H9 (cell line): ENCODE results near the gene PREP. TPM values are rescaled to one million over a fixed set of nuclear protein-coding genes. Genes with fewer than 3 reads are reported as not detected.

ENCODE experiments used
- DNase-seq: peaks from one replicate; pipeline ENCODE4 v3.0.0-alpha.2; 2017
- H2AFZ ChIP-seq: one replicate; pipeline ENCODE4 v1.6.1; 2013; ENCODE audit warnings: mild to moderate bottlenecking, low read length, control low read depth, moderate library complexity
- H2AK5ac ChIP-seq: 2 replicates; pipeline ENCODE4 v1.6.1; 2013; ENCODE audit warnings: low read length, control low read depth, mixed read lengths; ENCODE audit not compliant: insufficient read length
- H2BK120ac ChIP-seq: one replicate; pipeline ENCODE4 v1.6.1; 2013; ENCODE audit warnings: low read depth, mild to moderate bottlenecking, low read length, control low read depth, inconsistent platforms; ENCODE audit not compliant: poor library complexity, severe bottlenecking
- H2BK12ac ChIP-seq: 2 replicates; pipeline ENCODE4 v1.6.1; 2013; ENCODE audit warnings: low read length, control low read depth, mixed read lengths, low read depth; ENCODE audit not compliant: insufficient read length
- H2BK15ac ChIP-seq: 2 replicates; pipeline ENCODE4 v1.6.1; 2013; ENCODE audit warnings: low read depth, low read length, control low read depth
- H2BK20ac ChIP-seq: one replicate; pipeline ENCODE4 v1.6.1; 2013; ENCODE audit warnings: low read depth, mild to moderate bottlenecking, low read length, control low read depth, inconsistent platforms; ENCODE audit not compliant: poor library complexity, severe bottlenecking
- H2BK5ac ChIP-seq: 2 replicates; pipeline ENCODE4 v1.6.1; 2013; ENCODE audit warnings: low read length, control low read depth, mixed read lengths; ENCODE audit not compliant: insufficient read length
- H3K14ac ChIP-seq: 2 replicates; pipeline ENCODE4 v1.6.1; 2013; ENCODE audit warnings: low read length, control low read depth; ENCODE audit not compliant: insufficient read depth
- H3K18ac ChIP-seq: 2 replicates; pipeline ENCODE4 v1.6.1; 2013; ENCODE audit warnings: low read depth, mild to moderate bottlenecking, mixed read lengths, low read length, control low read depth; ENCODE audit not compliant: insufficient read length
- H3K23ac ChIP-seq: 2 replicates; pipeline ENCODE4 v1.6.1; 2013; ENCODE audit warnings: low read length, control low read depth, mixed read lengths, low read depth; ENCODE audit not compliant: insufficient read length
- H3K23me2 ChIP-seq: 2 replicates; pipeline ENCODE4 v1.6.1; 2013; ENCODE audit warnings: low read depth, mild to moderate bottlenecking, mixed read lengths, low read length, control low read depth; ENCODE audit not compliant: insufficient read length, poor library complexity, severe bottlenecking
- H3K27ac ChIP-seq: 2 replicates; pipeline ENCODE4 v1.5.1; 2013; ENCODE audit warnings: low read length, control low read depth, mixed read lengths, low read depth; ENCODE audit not compliant: insufficient read length
- H3K27me3 ChIP-seq: 2 replicates; pipeline ENCODE4 v1.6.1; 2013; ENCODE audit warnings: low read length, control low read depth, inconsistent platforms; ENCODE audit not compliant: insufficient read depth
- H3K4ac ChIP-seq: 2 replicates; pipeline ENCODE4 v1.6.1; 2013; ENCODE audit warnings: low read depth, mild to moderate bottlenecking, control low read depth, inconsistent platforms, low read length, moderate library complexity
- H3K4me1 ChIP-seq: 2 replicates; pipeline ENCODE4 v1.6.1; 2013; ENCODE audit warnings: low read length, control low read depth, inconsistent platforms; ENCODE audit not compliant: insufficient read depth
- H3K4me2 ChIP-seq: 2 replicates; pipeline ENCODE4 v1.6.1; 2013; ENCODE audit warnings: low read length, control low read depth, mixed read lengths; ENCODE audit not compliant: insufficient read length, insufficient read depth
- H3K56ac ChIP-seq: 2 replicates; pipeline ENCODE4 v1.6.1; 2013; ENCODE audit warnings: low read depth, mild to moderate bottlenecking, mixed read lengths, low read length, control low read depth; ENCODE audit not compliant: insufficient read length
- H3K79me1 ChIP-seq: 2 replicates; pipeline ENCODE4 v1.6.1; 2013; ENCODE audit warnings: low read depth, mild to moderate bottlenecking, moderate library complexity, low read length, control low read depth, inconsistent platforms; ENCODE audit not compliant: insufficient read depth, poor library complexity, severe bottlenecking
- H3K79me2 ChIP-seq: 2 replicates; pipeline ENCODE4 v1.6.1; 2013; ENCODE audit warnings: low read length, control low read depth, inconsistent platforms; ENCODE audit not compliant: insufficient read depth
- H3K9ac ChIP-seq: 2 replicates; pipeline ENCODE4 v1.6.1; 2013; ENCODE audit warnings: low read length, control low read depth, mixed read lengths; ENCODE audit not compliant: insufficient read length; ENCODE audit errors: extremely low read depth
- H3K9me3 ChIP-seq: one replicate; pipeline ENCODE4 v1.6.1; 2013; ENCODE audit warnings: low read depth, low read length, inconsistent platforms; ENCODE audit not compliant: control insufficient read depth
- H3T11ph ChIP-seq: one replicate; pipeline ENCODE4 v1.6.1; 2013; ENCODE audit warnings: mild to moderate bottlenecking, low read length, control low read depth, inconsistent platforms
- H4K20me1 ChIP-seq: one replicate; pipeline ENCODE4 v1.6.1; 2013; ENCODE audit not compliant: control insufficient read depth, insufficient read length, insufficient read depth
- H4K5ac ChIP-seq: 2 replicates; pipeline ENCODE4 v1.6.1; 2013; ENCODE audit warnings: low read depth, mild to moderate bottlenecking, mixed read lengths, low read length, control low read depth; ENCODE audit not compliant: insufficient read length
- H4K8ac ChIP-seq: replicated peaks from 2 replicates; pipeline ENCODE4 v1.6.1; 2013; ENCODE audit warnings: low read length, control low read depth, mixed read lengths, low read depth; ENCODE audit not compliant: insufficient read length
- H4K91ac ChIP-seq: 2 replicates; pipeline ENCODE4 v1.6.1; 2013; ENCODE audit warnings: low read depth, mild to moderate bottlenecking, moderate library complexity, mixed read lengths, low read length, control low read depth; ENCODE audit not compliant: insufficient read length
- H3K27ac Mint-ChIP-seq, 3 experiments: 2 replicates in 2 of 3; 3 replicates in 1 of 3; pipeline ENCODE4 v1.8.0; 2020 to 2021; ENCODE audit warnings: mixed read lengths in 3 of 3, mild to moderate bottlenecking in 1 of 3, moderate library complexity in 1 of 3
- H3K27me3 Mint-ChIP-seq: 2 replicates; pipeline ENCODE4 v1.8.0; 2021; ENCODE audit warnings: low read depth, mild to moderate bottlenecking, moderate library complexity, mixed read lengths
- H3K36me3 Mint-ChIP-seq, 3 experiments: 2 replicates in 2 of 3; 3 replicates in 1 of 3; pipeline ENCODE4 v1.8.0; 2020 to 2021; ENCODE audit warnings: low read depth in 3 of 3, mixed read lengths in 3 of 3; ENCODE audit not compliant: insufficient read depth in 1 of 3
- H3K4me1 Mint-ChIP-seq, 2 experiments: 2 replicates each; pipeline ENCODE4 v1.8.0; 2020; ENCODE audit warnings: mixed read lengths in 2 of 2
- H3K4me3 Mint-ChIP-seq, 2 experiments: 2 replicates in 1 of 2; 3 replicates in 1 of 2; pipeline ENCODE4 v1.8.0; 2020 to 2021; ENCODE audit warnings: mild to moderate bottlenecking in 2 of 2, mixed read lengths in 2 of 2, moderate library complexity in 1 of 2
- H3K9me3 Mint-ChIP-seq, 2 experiments: 2 replicates in 1 of 2; 3 replicates in 1 of 2; pipeline ENCODE4 v1.8.0; 2020; ENCODE audit warnings: mild to moderate bottlenecking in 2 of 2, mixed read lengths in 2 of 2, moderate library complexity in 1 of 2
- CTCF ChIP-seq: fragments of 200-600 bp; sonication (generic); conservative IDR thresholded peaks from 3 replicates; pipeline ENCODE4 v1.8.0; 2021; ENCODE audit warnings: antibody characterized with exemption, mild to moderate bottlenecking
- WGBS: extraction: QIAGEN DNeasy Blood & Tissue Kit; methylation state at CpG from one replicate; pipeline ENCODE4 v1.1.7; 2013; ENCODE audit warnings: missing lambda C conversion rate, low lambda C conversion rate, mixed read lengths; ENCODE audit not compliant: insufficient read length; ENCODE audit errors: extremely low coverage; 5-methylcytosine and 5-hydroxymethylcytosine counted together
- total RNA-seq: library from RNA; stranded (reverse); gene quantifications from 2 replicates; pipeline ENCODE4 v1.2.1, GENCODE V29; 2021

PREP gene
- total RNA-seq, 1 experiment from 2014 or later, result 54.0 TPM

GRCh38 chr6:105409734-105410133 lies 6.9 kb upstream of the PREP start:
- H3K4me1 ChIP-seq, result no peaks in the 10 kb centered on the region
- no peaks in the 10 kb centered on the region for H3K4me1 Mint-ChIP-seq
- no peak overlapping the region for H2AK5ac ChIP-seq
- no peak overlapping the region for H2BK20ac ChIP-seq
- H3K9me3 ChIP-seq, result peaks cover 8% of the 10 kb centered on the region
- H3K4ac ChIP-seq, result no peak overlapping the region
- H3T11ph ChIP-seq, result no peak overlapping the region
- no peak for TF ChIP-seq CTCF
- H3K14ac ChIP-seq, result no peak overlapping the region
- peaks cover 52 to 56% of the 10 kb centered on the region in 2 experiments for H3K9me3 Mint-ChIP-seq
- no peaks in the 10 kb centered on the region for H3K79me1 ChIP-seq
- H3K79me2 ChIP-seq, result no peaks in the 10 kb centered on the region
- H3K56ac ChIP-seq, result no peak overlapping the region
- H3K27ac ChIP-seq, result no peak overlapping the region
- no peaks in the 10 kb centered on the region for H4K20me1 ChIP-seq
- no peak overlapping the region for H3K4me3 Mint-ChIP-seq
- H3K36me3 Mint-ChIP-seq, result peaks cover 11 to 42% (median 40%) of the 10 kb centered on the region in 3 experiments
- H2BK5ac ChIP-seq, result no peak overlapping the region
- no peaks in the 10 kb centered on the region for H3K27me3 ChIP-seq
- no peak overlapping the region for H4K8ac ChIP-seq
- no peak overlapping the region for H2BK12ac ChIP-seq
- no peaks in the 10 kb centered on the region for H3K23me2 ChIP-seq
- no peak overlapping the region for H2AFZ ChIP-seq
- H4K5ac ChIP-seq, result no peak overlapping the region
- no peak overlapping the region for H3K18ac ChIP-seq
- WGBS, result no CpG with 5 or more reads among the region's 1 CpG
- H2BK120ac ChIP-seq, result no peak overlapping the region
- H3K23ac ChIP-seq, result no peak overlapping the region
- H3K27ac Mint-ChIP-seq, result no peak overlapping the region
- peaks cover 2% of the 10 kb centered on the region; the same call in 1 of the 2 replicates for H3K27me3 Mint-ChIP-seq
- H3K4me2 ChIP-seq, result no peak overlapping the region
- no peak overlapping the region for H2BK15ac ChIP-seq
- DNase-seq, result no peak
- no peak overlapping the region for H4K91ac ChIP-seq
- H3K9ac ChIP-seq, result no peak overlapping the region
